ENCODE results near the gene TAF6.

- no peak for TF ChIP-seq CTCF (conservative IDR thresholded peaks at IDR 0.05; ENCODE audit: low read depth in 2 of 2)
- no peak for TF ChIP-seq EZH2 (IDR thresholded peaks at IDR 0.05; ENCODE audit: low read depth, unreplicated experiment)
- TF ChIP-seq JUNB (IDR thresholded peaks at IDR 0.05; ENCODE audit: unreplicated experiment), result no peak
- TF ChIP-seq POLR2AphosphoS5 (IDR thresholded peaks at IDR 0.05; ENCODE audit: low read depth), result no peak
- TF ChIP-seq ETS1 (IDR thresholded peaks at IDR 0.05), result no peak
- no peak for TF ChIP-seq STAT1 (IDR thresholded peaks at IDR 0.05; ENCODE audit: unreplicated experiment)
- TF ChIP-seq REST (IDR thresholded peaks at IDR 0.05; ENCODE audit: unreplicated experiment), result no peak
- TF ChIP-seq CREB1 (CRISPR knock-in tag; IDR thresholded peaks at IDR 0.05; ENCODE audit: low read depth), result no peak
- no peak for TF ChIP-seq ZNF462 (CRISPR knock-in tag; IDR thresholded peaks at IDR 0.05)
- TF ChIP-seq EZH2phosphoT487 (IDR thresholded peaks at IDR 0.05; ENCODE audit: unreplicated experiment), result no peak
- no peak for TF ChIP-seq ZNF114 (CRISPR knock-in tag; IDR thresholded peaks at IDR 0.05)
- no peak for TF ChIP-seq NANOG (IDR thresholded peaks at IDR 0.05; ENCODE audit: borderline replicate concordance)
- TF ChIP-seq ZNF331 (CRISPR knock-in tag; IDR thresholded peaks at IDR 0.05; ENCODE audit: low read depth), result no peak
Measured at GRCh38 chr7:100122067-100122466, 2.9 kb upstream of the TAF6 start.
